Right lobe of liver (tissue), 4 donors: Measurements from ENCODE around the gene GALNT10.

Source experiments
- POLR2A ChIP-seq: fragments of 450-650 bp; IDR thresholded peaks from one replicate; pipeline ENCODE4 v1.6.1; 2017; ENCODE audit warnings: antibody characterized with exemption, mild to moderate bottlenecking
- TF ChIP-seq, protein P1 (sequence below), 4 donors: fragments of 200-600 bp in 3 of 4; fragments of 450-650 bp in 1 of 4; IDR thresholded peaks; one replicate each; pipeline versions ENCODE4 v1.5.1 to v1.8.0; 2016 to 2022; ENCODE audit warnings: antibody characterized with exemption in 4 of 4, mild to moderate bottlenecking in 2 of 4
- donor health status: DM: no; HTN: no; CAD: no.
- donor health status: DM: no; HTN: no; CAD: no.
- donor health status: DM: no; HTN: yes; CAD: no.

DNA sequence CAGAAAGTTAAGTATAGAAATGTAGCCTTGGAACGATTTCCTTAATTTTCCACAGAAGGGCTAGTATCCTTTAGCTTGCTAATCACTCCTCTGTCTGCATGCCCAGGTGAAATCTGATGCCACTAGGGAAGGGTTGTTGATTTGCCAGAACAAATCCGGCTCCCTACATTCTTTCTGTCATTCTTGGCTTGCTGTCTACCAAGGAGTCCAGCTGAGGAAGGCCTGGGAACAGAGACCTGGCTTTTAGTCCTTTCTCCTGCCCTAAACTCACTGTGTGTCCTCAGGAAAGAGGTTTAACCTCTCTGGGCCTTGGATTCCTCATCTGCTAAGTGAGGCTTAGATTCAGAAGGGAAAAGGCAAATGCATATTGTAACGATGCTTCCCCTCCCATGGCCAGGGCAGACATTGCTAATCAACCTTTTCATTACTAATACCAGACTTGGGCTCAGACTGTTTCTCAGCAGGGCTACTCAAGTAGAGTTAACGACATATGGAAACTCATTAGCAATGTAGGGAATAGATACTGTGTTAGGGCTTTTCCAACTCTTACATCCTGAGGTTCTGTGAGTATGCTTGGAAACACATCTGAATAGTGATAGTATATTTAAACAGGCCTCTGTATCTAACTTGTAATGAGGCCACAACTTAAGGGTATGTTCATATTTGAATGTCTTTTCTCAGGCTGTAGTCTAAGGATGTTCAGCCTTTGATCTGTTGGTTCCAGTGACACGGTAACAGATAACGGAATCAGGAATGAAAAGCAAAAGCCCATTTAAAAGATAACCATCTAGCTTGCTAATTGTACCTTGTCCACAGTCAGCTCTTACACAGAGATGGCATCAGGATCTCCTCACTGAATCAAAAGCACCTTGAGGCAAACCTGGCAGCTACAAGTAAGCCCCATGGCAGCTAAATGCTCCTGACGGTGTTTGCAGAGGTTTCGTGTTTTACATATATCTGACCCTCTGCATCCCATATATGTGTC is 4.1 kb downstream of the GALNT10 start:
- TF ChIP-seq, protein P1, sequence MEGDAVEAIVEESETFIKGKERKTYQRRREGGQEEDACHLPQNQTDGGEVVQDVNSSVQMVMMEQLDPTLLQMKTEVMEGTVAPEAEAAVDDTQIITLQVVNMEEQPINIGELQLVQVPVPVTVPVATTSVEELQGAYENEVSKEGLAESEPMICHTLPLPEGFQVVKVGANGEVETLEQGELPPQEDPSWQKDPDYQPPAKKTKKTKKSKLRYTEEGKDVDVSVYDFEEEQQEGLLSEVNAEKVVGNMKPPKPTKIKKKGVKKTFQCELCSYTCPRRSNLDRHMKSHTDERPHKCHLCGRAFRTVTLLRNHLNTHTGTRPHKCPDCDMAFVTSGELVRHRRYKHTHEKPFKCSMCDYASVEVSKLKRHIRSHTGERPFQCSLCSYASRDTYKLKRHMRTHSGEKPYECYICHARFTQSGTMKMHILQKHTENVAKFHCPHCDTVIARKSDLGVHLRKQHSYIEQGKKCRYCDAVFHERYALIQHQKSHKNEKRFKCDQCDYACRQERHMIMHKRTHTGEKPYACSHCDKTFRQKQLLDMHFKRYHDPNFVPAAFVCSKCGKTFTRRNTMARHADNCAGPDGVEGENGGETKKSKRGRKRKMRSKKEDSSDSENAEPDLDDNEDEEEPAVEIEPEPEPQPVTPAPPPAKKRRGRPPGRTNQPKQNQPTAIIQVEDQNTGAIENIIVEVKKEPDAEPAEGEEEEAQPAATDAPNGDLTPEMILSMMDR (IDR thresholded peaks at IDR 0.05) = no peak
- no peak for TF ChIP-seq POLR2A
